GM12874 (cell line): ENCODE results near the gene MBOAT2.

ENCODE experiments used
- TF ChIP-seq, protein P1 (sequence below): IDR thresholded peaks from 2 replicates; pipeline ENCODE4 v1.5.1; 2011; ENCODE audit warnings: low read depth, mild to moderate bottlenecking, control low read depth, low read length, moderate library complexity; ENCODE audit not compliant: insufficient read depth

Gene MBOAT2

DNA sequence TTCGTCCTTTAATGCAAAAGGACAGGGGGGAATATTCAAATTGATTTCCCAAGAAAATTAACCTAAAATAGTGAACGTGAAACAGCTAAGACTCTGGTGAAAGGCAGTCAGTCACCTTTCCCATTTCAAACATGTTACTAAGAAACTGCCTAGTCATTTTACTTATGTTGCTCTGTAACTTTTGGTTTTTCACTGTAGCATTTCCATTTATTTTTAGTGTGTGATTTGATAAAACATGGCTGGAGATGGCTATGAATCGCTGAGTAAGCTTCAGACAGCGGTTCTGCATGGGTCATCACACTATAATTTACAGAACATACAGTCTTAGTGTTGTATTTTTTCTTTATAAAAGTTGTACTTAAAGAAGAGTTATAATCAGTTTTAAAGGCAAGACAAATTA is 150.1 kb downstream of the MBOAT2 start:
- TF ChIP-seq, protein P1, sequence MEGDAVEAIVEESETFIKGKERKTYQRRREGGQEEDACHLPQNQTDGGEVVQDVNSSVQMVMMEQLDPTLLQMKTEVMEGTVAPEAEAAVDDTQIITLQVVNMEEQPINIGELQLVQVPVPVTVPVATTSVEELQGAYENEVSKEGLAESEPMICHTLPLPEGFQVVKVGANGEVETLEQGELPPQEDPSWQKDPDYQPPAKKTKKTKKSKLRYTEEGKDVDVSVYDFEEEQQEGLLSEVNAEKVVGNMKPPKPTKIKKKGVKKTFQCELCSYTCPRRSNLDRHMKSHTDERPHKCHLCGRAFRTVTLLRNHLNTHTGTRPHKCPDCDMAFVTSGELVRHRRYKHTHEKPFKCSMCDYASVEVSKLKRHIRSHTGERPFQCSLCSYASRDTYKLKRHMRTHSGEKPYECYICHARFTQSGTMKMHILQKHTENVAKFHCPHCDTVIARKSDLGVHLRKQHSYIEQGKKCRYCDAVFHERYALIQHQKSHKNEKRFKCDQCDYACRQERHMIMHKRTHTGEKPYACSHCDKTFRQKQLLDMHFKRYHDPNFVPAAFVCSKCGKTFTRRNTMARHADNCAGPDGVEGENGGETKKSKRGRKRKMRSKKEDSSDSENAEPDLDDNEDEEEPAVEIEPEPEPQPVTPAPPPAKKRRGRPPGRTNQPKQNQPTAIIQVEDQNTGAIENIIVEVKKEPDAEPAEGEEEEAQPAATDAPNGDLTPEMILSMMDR = no peak

DNA sequence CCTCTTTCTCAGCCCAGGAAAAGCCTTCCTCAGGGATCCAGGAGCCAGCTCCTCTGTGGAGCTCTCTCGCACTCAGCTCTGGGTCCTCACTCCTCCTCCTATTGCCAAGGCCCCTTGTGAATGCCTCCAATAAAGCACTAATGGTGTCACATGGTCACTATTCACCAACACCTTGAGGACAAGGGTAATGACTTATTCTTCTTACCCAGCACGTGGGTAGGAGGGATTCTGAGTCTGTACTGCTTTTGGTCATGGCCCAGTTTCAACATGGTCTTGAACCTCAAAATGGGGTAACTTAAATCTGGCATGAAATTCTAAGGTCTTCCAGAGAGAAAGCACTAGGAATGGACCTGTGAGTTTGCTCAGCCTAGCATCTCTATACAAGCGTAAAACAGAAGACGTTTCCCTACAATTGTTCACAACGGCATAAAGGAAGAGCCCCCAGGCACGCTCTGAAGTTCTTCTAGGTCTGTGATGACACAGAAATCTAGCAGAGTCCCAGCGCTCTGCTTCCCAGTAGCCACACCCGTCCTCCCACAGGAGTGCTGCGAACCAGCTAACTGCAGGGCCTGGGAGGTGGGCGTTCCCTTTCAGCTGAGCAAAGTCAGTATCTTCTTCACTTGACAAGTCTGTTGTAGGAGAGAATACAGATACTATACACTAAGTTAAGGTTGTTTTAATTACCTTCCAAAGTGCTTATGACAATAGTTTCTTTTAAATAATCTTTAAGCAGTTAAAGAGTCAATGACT is 151.5 kb downstream of the MBOAT2 start:
- TF ChIP-seq, protein P1 = no peak

DNA sequence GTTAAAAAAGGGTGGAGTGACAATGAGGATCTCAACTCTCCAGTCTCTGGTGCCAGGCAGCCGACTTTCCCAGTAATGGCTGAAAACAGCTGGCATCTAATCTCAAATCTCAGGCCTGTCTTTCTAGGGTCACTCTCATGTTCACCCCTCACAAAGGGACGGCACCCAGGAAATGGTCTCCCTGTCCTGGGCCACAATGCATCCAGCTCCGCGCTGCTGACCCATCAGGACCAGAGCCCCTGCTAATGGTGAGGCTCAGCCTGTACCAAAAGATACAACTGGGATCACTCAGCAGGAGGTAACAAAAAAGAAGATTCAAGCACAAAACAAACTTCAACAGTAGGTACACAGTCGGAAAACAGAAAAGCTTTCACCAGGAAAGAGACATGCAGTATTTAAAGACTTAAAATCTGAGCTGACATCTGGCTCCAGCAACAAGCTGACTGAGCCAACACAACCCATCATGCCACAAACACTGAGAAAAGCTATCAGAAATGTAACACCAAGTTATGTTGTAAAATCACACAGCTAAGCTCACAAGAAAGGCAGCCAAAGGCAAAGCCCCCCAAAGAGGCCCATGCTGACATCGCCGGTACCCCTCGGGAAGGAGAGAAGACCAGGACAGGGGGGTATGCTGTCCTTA is 152.5 kb downstream of the MBOAT2 start:
- TF ChIP-seq, protein P1 = no peak

DNA sequence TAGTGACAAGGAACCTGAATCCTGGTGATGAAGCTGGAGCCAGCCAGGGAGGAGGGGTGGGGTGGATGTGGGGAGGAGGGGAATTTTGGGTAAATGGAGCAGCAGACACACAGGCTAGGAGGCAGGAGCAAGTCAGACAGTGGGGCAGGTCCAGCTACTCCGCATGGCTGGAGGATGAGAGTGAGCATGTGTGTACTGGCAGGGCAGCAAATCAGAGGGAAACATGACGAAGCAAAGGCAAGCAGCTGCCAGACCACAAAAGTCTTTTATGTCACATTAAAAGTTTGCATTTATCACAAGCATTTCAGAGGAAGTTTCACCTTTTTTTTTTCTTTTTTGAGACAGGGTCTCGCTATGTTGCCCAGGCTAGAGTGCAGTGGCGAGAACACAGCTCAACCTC is 154.2 kb downstream of the MBOAT2 start:
- TF ChIP-seq, protein P1 = no peak

DNA sequence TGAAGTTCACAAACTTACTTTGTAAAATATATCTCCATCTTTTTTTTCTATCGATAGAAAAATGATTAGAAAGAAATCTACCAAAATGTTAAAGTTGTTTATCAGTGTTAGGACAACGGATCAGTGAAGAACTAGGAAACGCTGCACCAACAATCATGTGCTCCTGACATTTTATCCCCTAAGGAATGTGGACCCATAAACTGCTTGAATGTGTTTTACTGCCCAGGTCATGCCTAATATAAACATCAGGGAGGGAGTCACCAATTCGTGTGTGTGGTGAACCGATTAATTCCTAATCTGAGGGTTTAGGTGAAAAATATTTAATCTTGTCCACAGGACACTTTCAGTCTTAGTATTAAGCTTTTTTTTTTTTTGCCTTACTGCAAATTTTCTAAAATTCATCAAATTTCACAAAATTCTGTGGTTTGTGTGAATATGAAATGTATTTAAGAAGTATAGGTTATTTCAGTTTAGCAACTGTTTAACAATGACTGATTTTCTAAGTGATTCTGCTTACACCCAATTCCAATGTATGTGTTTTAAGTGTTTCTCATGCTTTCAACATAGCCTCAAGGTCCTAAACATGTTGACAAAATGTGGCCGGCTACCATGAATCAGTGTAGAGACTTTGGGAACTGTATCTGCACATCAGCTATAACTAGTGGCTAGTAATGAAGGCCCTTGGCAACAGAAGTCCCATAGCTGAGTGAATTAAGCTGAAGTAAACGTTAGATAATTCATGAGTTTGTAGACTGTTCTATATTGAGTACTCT is 155.0 kb downstream of the MBOAT2 start:
- TF ChIP-seq, protein P1 = no peak

DNA sequence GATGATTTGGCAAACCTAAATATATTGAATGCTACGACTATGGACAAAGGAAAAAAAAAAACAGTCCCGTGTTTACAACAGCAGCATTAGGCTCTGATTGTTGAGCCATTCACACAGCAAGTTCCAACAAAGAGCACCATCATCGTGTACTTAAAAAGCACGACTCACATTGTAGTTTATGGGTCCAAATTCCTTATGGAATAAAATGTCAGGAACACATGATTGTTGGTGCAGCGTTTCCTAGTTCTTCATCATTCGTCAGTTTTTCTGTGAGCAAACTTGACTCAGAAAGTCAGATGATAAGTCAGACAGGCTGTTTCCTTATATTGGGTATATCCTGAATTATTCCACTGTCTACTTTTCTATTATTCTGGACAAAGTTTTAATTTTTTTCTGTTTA is 156.1 kb downstream of the MBOAT2 start:
- TF ChIP-seq, protein P1 = no peak

DNA sequence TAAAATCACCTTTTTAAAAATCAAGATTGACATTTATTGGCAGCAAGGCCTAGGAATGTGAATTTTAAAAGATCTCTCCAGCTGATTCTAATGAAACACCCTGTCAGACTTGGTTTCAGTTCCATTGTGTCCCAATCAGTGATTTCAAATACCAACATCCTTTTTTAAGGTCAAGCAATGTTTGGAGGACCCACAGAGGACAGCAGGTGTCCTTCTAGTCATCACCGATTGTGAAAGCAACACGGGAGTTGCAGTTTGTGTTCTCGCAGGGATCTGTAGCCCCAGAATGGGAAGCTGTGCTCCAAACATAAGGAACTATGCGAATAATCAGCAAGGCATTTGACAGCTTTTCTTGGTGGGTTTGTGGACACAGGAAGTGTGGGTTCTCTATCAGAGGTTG is 161.6 kb downstream of the MBOAT2 start:
- TF ChIP-seq, protein P1 = no peak
